HG02852 (cell line): ENCODE data around the gene PSMD1.
A peak's percentile ranks its signal among the peaks of the same experiment; 100 is the strongest.

Source experiments
- ATAC-seq: cut with Tn5 transposase; IDR thresholded peaks from one replicate; pipeline ENCODE4 v1.9.1; 2021; ENCODE audit warnings: mild to moderate bottlenecking, moderate library complexity; ENCODE audit not compliant: unreplicated experiment

The PSMD1 gene

DNA sequence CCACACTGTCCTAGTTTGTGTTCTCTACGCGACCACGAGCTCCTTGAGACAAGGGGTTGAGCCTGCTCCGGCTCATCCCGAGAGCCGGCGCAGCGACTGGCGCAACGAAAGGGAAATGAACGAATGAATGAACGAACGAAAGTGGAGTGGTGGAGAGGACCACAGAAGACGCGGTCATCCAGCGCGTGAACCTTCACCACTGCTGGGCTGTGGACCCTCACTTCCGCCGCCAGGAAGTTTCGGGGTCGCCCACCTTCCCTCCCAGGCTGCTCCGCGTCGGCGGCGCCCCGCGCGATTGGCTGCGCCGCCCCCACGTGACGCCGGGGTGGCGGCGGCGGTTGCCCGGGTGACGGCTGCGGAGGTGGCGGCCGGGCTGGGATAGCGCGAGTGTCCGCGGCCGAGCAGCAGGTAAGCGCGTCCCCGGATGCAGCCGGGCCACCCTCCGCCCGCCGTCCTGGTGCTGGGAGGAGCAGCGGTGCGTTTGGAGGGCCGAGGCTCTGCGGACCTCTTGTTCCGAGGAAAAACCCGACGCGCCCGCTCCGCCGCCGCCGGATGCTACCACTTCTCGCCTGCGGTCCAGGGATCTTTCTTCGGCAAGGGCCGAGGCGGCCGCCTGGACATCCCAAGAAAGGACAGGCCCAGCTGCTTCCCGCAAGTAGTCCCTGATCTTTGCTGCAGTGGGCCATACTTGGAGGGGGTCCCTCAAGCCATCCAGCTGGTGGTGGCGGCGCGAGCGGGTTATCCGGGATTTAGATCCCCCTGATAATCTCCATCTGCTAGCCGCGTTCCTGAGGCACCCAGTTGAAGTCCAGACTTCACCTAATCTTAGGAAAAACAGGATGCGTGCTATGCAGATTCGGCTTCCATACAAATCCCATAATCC, 141.9 kb downstream of the PSMD1 start, which contains the start of gene ARMC9:
ARMC9 (plus strand) TSS at position 341 of the 883 bp plus-strand sequence. CDS start 7,608 bp downstream, outside the sequence.
- peak; percentile 95 for ATAC-seq

DNA sequence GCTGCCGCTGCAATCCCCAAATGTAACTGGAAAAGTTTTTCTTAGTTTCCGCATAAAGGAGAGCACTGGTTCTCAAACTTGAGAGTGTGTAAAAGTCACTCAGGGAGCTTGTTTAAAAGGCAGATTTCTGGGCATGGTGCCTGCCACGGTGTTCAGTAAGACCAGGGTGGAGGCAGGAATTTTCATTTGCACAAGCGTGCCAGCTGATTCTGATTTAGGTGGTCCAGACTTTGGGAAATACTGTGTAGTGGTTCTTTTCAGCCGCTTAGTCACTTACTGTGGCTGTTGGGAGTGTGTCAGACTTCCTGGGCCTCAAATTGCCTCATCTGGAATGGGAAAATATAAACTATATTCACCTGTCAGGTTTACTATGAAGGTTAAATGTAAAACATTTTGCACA, 142.6 kb downstream of the PSMD1 start:
- ATAC-seq = no peak

DNA sequence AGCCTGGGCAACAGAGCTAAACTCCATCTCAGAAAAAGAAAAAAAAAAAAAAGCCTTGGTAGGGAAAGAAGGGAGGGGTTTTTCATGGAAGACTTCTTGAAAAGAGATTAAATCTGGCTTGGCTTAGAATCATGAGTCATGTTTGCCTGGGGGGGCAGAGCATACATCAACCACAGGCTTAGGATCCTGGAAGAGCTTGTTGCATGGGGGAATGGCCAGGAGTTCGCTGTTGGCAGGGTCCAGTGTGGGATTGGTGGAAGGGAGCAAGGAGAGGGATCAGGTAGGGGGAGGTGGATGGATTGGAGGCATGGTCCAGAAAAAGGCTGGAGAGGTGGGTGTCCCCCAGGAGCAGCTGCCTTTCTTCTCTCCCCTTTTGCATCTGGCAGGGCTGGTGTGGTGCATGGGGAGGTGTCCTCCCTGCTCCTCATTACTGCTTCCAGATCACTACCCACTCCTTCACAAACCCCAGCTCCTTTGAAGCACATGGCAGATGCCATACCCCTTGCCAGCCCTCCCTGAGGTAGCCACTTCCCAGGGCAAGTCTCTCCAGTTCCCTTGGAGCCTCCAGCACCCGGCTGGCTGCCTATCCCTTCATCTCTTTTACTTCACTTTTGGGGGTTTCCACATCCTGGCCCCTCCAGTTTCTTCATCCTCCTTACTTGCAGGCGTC, 144.3 kb downstream of the PSMD1 start:
- no peak for ATAC-seq

DNA sequence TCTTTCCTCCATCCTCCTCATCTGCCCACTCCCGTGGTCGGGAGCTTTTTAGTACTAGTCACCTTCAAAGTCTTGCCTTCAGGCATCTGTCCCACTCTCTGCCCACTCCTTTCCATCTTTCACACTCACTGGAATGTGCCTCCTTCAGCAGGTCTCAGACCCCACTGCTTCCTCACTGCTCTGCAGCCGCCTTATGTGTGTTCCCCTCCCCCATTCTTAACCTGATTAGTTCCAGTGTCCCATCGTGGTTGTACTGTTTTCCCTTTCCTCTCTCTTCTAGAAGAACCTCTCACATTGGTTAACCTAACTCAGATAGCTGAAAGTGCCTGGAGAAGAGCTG, 144.8 kb downstream of the PSMD1 start:
- no peak for ATAC-seq

DNA sequence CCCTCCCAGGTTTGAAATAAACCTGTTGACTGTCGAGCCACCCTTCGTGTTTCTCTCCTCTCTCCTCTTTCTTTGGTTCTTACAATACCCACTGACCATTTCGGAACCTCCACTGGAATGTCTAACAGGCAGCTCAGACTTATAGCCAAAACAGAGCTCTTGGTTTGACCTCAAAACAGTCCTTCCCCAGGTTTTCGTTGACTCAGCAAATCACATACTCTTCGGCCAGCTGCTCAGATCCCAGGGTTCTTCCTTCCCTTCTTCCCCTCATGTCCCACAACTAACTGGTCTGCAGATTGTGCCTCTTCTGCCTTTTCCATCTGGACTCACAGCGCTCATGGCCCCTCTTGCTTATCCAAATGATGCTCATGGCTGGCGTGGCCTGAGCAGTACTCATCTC, 146.4 kb downstream of the PSMD1 start:
- ATAC-seq = no peak

DNA sequence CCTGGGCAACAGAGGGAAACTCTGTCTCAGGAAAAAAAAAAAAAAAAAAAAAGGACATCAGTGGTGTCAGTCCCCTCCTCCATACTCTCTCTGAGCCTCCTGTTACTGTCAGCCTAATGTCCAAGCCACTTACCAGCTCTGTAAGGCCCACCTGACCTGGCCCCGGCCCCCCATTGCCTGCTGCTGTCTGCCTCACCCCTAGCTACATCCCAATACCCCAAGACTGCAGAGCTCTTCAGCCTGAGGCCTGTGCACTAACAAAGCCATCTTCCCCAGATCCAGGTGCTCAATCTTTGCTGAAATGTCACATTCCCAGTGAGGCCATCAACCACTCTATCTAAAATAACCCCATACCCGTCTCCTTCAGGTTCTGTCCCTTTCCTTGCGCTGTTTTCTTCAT, 147.5 kb downstream of the PSMD1 start:
- ATAC-seq = no peak

DNA sequence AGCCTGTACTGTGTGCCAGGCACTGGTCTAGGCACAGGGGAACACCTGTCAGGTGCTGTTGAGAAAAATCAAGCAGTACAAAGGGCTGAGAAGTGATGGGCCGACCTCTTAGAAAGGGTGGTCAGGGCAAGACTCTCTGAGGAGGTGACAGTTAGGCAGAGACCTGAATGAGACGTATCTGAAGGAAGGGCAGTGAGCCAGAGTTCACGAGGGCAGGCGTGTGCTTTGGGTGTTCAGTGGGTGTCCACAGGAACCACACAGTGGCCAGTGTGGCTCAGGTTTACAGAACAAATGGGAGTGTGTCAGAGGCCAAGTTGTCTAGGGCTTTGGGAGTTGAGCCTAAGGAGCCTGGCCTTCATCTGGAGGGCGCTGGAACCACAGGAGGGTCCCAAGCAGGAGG, 147.9 kb downstream of the PSMD1 start:
- no peak for ATAC-seq

DNA sequence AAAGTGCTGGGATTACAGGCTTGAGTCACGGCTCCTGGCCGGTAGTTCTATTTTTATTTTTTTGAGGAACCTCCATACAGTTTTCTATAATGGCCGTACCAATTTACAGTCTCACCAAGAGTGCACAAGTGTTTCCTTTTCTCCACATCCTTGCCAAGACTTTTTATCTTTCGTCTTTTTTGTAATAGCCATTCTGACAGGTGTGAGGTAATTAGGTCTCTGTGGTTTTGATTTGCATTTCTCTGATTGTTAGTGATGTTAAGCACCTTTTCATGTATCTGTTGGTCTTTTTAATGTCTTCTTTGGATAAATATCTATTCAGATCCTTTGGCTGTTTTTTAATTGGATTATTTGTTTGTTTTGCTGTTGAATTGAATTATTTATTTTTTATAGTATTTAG, 151.1 kb downstream of the PSMD1 start:
- no peak for ATAC-seq

DNA sequence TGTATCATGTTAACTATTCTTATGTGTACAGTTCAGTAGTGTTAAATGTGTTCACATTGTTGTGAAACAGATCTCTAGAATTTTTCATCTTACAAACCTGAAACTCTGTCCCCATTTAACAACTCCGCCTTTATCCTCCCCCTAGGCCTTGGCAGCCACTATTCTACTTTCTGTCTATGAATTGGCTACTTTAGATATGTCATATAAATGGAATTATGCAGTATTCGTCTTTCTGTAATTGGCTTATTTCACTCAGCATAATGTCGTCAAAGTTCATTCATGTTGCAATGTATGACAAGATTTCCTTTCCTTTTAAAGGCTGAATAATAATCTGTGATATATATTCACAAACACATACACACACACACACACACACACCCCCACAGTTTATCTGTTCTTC, 154.1 kb downstream of the PSMD1 start:
- ATAC-seq = no peak

DNA sequence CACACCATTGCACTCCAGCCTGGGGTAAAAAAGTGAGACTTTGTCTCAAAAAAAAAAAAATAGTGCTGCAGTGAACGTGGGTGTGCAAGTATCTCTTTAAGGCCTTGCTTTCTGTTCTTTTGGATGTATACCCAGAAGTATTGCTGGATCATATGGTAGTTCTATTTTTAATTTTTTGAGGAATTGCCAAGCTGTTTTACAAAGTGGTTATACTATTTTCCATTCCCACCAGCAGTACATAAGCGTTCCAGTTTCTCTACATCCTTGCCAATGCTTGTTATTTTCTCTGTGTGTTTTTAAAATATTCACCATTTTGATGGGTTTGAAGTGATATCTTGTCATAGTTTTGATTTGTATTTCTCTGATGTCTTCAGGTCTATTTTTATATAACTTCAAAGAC, 154.8 kb downstream of the PSMD1 start:
- ATAC-seq = no peak

DNA sequence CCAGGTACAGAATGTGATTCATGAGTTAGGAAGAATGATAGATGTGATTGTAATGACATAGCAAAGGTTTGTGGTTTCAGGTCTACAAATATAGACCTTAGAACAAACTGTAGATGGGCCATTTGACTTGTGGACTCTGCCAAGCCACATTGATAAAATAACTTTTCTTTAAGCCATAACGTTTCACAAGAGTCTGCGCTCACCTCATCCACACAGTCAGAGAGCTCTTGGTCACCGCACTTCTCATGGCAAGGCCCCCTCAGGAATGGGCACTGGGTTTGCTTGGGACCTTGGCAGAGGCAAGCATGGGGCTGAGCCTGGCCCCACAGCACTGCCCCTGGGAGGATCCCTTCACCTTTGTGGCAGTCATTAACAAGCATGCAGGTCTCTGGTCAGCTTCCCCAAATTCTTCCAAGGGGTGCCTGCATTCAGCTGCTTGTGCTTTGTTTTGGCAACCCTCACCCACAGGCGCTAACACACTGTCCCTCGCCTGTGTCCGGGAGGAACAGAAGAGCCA, 155.7 kb downstream of the PSMD1 start:
- no peak for ATAC-seq

DNA sequence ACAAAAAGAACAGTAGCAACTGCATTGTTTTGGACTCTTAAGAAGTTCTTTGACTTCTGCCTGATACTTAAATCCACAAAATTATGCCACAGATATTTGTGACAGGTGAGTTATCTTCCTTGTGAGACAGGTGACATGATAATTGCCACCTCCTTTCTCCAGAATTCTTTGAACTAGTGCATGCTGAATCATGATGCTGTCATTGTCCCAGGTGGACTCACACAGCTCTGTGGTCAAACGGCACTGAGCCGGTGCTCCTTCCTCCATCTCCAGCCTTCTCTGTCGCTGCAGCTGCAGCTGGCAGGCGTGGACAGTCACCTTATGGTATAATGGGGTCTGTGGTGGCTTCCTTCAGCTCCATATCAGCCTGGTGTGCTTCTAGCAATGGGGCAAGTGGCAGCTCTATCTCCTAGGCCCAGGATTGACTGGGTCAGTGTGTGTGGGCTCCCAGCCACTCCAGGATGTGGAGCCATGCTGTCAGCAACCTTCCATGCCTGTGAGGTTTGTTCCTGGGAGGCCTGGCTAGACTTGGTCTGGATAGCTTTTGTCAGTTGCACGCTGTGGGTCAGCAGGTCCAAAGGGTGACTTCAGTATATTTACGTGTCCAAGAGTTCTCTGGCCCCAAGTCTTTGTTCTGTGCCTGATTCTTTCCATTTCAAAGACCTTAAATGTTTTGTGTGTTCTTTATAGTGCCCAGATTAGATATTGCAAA, 157.4 kb downstream of the PSMD1 start:
- no peak for ATAC-seq

DNA sequence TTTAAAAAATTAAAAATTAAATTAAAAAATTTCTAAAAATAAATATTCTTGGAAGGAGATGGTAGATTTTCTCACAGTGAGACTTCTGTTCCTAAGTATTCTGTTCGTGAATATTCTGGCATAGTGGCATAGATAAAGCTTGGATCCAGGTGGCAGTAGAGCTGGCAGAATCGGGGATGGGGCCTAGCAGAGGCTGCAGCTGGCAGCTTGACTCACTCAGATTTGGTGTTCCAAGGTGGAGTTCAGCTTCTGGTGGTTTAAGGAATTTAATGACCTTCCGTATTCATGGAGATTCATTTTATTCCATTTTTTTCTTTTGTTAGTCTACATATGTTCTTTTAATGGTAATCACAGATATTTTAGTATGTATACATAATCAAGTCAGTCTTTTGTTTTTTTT, 161.7 kb downstream of the PSMD1 start:
- no peak for ATAC-seq

DNA sequence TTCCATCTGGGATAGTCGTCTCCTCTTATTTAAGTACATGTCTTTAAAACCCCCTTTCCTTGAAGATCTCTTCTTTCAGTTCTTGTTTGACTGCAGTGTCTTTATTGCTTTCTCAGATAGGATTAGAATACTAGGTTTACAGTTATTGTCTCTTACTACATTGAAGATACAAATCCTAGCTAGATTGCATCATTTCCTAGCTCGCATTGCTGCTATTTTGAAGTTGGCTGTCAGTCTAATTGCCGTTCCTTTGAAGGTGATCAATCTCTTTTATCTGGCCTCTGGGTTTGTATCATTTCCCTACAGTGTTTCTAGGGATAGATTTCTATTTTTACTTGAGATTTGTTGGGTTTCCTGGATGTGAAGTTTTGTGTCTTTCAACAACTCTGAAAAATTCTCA, 162.6 kb downstream of the PSMD1 start:
- ATAC-seq = no peak

DNA sequence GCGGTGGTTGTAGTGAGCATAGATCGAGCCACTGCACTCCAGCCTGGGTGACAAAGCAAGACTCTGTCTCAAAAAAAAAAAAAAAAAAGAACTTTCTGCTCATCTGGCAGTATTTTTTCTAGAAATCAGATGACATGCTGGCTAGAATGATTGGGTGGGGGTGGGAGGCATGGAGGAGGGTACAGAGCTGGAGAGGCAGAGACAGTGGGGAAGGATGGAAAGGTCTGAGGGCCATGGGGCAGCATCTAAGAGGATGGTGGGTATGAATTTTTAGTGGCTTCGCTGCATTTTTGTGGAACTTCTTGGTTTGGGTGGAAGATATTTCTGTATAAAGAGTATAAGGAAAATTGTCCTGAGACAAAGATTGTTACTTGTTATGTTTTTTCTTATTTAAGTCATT, 165.1 kb downstream of the PSMD1 start:
- no peak for ATAC-seq
